Keratinocyte (primary cell): ENCODE measurements around the gene PFAS. TPM values are rescaled to one million over a fixed set of nuclear protein-coding genes. Genes with fewer than 3 reads are reported as not detected.

ENCODE experiments used
- DNase-seq: peaks from one replicate; pipeline ENCODE4 v3.0.0-alpha.2; 2011; ENCODE audit warnings: low read depth, missing footprints, low spot score
- FAIRE-seq: peaks from 2 replicates; lab custom pipeline; 2011; peaks lifted over from hg19 to GRCh38; lab: Jason Lieb, UNC
- H2AFZ ChIP-seq: 2 replicates; pipeline ENCODE4 v1.6.0; 2012; ENCODE audit warnings: low read length, control low read depth, inconsistent platforms; ENCODE audit not compliant: control insufficient read depth
- H3K27ac ChIP-seq: 2 replicates; pipeline ENCODE4 v1.5.1; 2011; ENCODE audit warnings: low read length; ENCODE audit not compliant: control insufficient read depth, insufficient read depth
- H3K27me3 ChIP-seq: 3 replicates; pipeline ENCODE4 v1.6.0; 2011; ENCODE audit warnings: low read length; ENCODE audit not compliant: control insufficient read depth, insufficient read depth; ENCODE audit errors: extremely low read depth
- H3K36me3 ChIP-seq, 2 experiments: 2 replicates in 1 of 2; 3 replicates in 1 of 2; pipeline ENCODE4 v1.5.1; 2011; ENCODE audit warnings: low read length in 2 of 2, mild to moderate bottlenecking in 1 of 2; ENCODE audit not compliant: control insufficient read depth in 2 of 2, insufficient read depth in 2 of 2; ENCODE audit errors: extremely low read depth in 1 of 2
- H3K4me1 ChIP-seq: 3 replicates; pipeline ENCODE4 v1.5.1; 2011; ENCODE audit warnings: low read length; ENCODE audit not compliant: control insufficient read depth, insufficient read depth; ENCODE audit errors: extremely low read depth
- H3K4me2 ChIP-seq: 3 replicates; pipeline ENCODE4 v1.6.0; 2011; ENCODE audit warnings: low read depth, low read length; ENCODE audit not compliant: control insufficient read depth, insufficient read depth; ENCODE audit errors: extremely low read depth
- H3K4me3 ChIP-seq, 3 experiments: fragments of 200-600 bp in 1 of 3; sonication (generic) in 1 of 3; 2 replicates in 2 of 3; 3 replicates in 1 of 3; pipeline ENCODE4 v1.5.1; 2011 to 2016; ENCODE audit warnings: low read length in 3 of 3, mild to moderate bottlenecking in 3 of 3, control low read depth in 2 of 3, inconsistent platforms in 1 of 3, low read depth in 1 of 3, mixed read lengths in 1 of 3, mixed run types in 1 of 3, moderate library complexity in 1 of 3; ENCODE audit not compliant: control insufficient read depth in 2 of 3, insufficient read depth in 2 of 3; ENCODE audit errors: extremely low read depth in 1 of 3
- H3K79me2 ChIP-seq: 2 replicates; pipeline ENCODE4 v1.6.0; 2012; ENCODE audit warnings: low read length; ENCODE audit not compliant: control insufficient read depth, insufficient read depth
- H3K9ac ChIP-seq: 3 replicates; pipeline ENCODE4 v1.6.0; 2011; ENCODE audit warnings: low read length; ENCODE audit not compliant: control insufficient read depth, insufficient read depth; ENCODE audit errors: extremely low read depth
- H3K9me1 ChIP-seq: 3 replicates; pipeline ENCODE4 v1.6.0; 2011; ENCODE audit warnings: low read length; ENCODE audit not compliant: control insufficient read depth, insufficient read depth; ENCODE audit errors: extremely low read depth
- H3K9me3 ChIP-seq: 2 replicates; pipeline ENCODE4 v1.5.1; 2012; ENCODE audit warnings: low read depth, low read length; ENCODE audit not compliant: control insufficient read depth
- H4K20me1 ChIP-seq: 3 replicates; pipeline ENCODE4 v1.6.0; 2011; ENCODE audit warnings: low read length; ENCODE audit not compliant: control insufficient read depth, insufficient read depth; ENCODE audit errors: extremely low read depth
- EZH2 ChIP-seq: IDR thresholded peaks from one replicate; pipeline ENCODE4 v1.6.1; 2012; ENCODE audit warnings: inconsistent platforms, mild to moderate bottlenecking, low read length, moderate library complexity
- dilution Hi-C: fragments of 300-500 bp; cut with MboI; formaldehyde crosslinking; loops from one replicate; pipeline ENCODE4 v1.7.0; 2020; ENCODE audit warnings: low sequenced_read_pairs; ENCODE audit not compliant: extremely low pct_ligation_motif_present
- polyA plus RNA-seq, 5 experiments: library from polyadenylated mRNA; depleted of rRNA in 3 of 5; stranded (reverse) in 3 of 5; stranded (forward) in 1 of 5; unstranded in 1 of 5; fragments of >200 nt; gene quantifications; 1 replicate in 1 of 5; 2 replicates in 3 of 5; 3 replicates in 1 of 5; pipeline versions ENCODE4 v1.2.1 to v1.2.3, GENCODE V29; 2011 to 2012; ENCODE audit warnings: missing spikeins in 2 of 5, low read depth in 1 of 5, low replicate concordance in 1 of 5
- TF ChIP-seq, protein P1 (sequence below), 3 experiments: IDR thresholded peaks in 1 of 3; conservative IDR thresholded peaks in 1 of 3; optimal IDR thresholded peaks in 1 of 3; 2 replicates in 2 of 3; 3 replicates in 1 of 3; pipeline versions ENCODE3 to v1.5.1; 2011; ENCODE audit warnings: low read length in 3 of 3, mild to moderate bottlenecking in 3 of 3, moderate library complexity in 2 of 3, control low read depth in 1 of 3, inconsistent platforms in 1 of 3; ENCODE audit not compliant: insufficient read depth in 2 of 3; ENCODE audit errors: extremely low read depth in 1 of 3

Gene PFAS
- polyA plus RNA-seq, 1 donor (not counting 4 experiments of a cell fraction or from before 2014, with no cell fraction given), result 14.1 TPM

DNA sequence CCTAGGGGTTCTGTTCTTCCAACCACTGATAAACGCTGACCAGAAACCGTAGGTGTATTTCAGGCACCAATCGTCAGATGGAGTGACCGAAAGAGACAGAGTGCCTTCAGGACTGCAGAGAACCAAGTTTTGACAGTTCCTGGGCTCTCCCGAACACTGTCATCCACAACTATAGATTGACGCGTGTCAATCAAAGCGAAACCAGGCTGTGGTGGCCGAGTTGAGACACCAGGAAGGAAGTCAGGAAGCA is 26.8 kb upstream of the PFAS start:
- Histone ChIP-seq H4K20me1 (no peaks in the 10 kb centered on the region), H2AFZ (no peak overlapping the region), H3K27ac (peak overlapping the region; percentile 70), H3K27me3 (no peaks in the 10 kb centered on the region), H3K9me3 (no peaks in the 10 kb centered on the region), H3K9me1 (no peaks in the 10 kb centered on the region), H3K79me2 (no peaks in the 10 kb centered on the region), H3K36me3 (peaks cover 1 to 2% of the 10 kb centered on the region in 2 experiments), H3K4me2 (peak overlapping the region; percentile 81), H3K9ac (peak overlapping the region; percentile 93), H3K4me3 (peak overlapping the region; percentile 58 to 65 (median 60)), H3K4me1 (peaks cover 22% of the 10 kb centered on the region)
- FAIRE-seq (no peak), DNase-seq (no peak)
- TF ChIP-seq, protein P1, sequence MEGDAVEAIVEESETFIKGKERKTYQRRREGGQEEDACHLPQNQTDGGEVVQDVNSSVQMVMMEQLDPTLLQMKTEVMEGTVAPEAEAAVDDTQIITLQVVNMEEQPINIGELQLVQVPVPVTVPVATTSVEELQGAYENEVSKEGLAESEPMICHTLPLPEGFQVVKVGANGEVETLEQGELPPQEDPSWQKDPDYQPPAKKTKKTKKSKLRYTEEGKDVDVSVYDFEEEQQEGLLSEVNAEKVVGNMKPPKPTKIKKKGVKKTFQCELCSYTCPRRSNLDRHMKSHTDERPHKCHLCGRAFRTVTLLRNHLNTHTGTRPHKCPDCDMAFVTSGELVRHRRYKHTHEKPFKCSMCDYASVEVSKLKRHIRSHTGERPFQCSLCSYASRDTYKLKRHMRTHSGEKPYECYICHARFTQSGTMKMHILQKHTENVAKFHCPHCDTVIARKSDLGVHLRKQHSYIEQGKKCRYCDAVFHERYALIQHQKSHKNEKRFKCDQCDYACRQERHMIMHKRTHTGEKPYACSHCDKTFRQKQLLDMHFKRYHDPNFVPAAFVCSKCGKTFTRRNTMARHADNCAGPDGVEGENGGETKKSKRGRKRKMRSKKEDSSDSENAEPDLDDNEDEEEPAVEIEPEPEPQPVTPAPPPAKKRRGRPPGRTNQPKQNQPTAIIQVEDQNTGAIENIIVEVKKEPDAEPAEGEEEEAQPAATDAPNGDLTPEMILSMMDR (optimal IDR thresholded peaks at IDR 0.05 in 1 of 3, IDR thresholded peaks at IDR 0.05 in 1 of 3, conservative IDR thresholded peaks at IDR 0.05 in 1 of 3; ENCODE audit: extremely low read depth in 1 of 3, insufficient read depth in 2 of 3, low read length in 3 of 3), result no peak
- no peak for TF ChIP-seq EZH2
- dilution Hi-C loops, result no loop called here

DNA sequence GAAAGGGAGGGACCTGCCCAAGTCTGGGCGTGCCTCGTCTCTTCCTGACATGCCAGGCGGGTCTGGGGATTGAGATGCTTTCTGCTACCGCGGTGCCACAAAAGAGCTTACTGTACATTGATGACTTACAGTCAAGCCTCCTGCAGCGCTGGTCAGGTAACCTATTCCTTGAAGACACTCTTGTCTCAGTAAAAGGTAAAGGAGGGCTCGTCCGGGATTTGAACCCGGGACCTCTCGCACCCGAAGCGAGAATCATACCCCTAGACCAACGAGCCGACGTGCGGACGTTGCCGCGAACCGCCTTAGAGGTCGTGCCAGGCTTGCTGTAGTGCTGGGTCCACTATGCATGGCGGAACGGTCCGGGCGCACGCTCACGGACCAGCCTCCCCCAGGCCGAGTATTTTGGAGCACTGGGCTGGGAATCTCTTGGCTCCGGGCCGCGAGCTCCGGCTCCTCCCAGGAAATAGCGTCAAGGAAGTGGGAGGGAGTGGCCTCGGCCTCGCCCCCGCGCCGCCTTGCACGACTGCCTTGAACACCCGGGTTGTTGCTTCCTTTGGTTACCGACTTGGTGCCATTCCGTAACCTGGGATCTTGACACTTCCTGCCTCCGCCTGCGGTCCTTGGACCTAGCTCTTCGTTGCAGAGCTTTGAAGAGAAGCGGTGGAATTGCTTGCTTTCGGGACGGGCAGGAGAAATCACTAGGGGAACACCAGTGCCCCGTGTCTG is 26.3 kb upstream of the PFAS start:
- Histone ChIP-seq H3K27me3 (no peaks in the 10 kb centered on the region), H4K20me1 (no peaks in the 10 kb centered on the region), H3K4me3 (peak overlapping the region; percentile 58 to 65 (median 60)), H3K36me3 (peaks cover 2 to 7% of the 10 kb centered on the region in 2 experiments), H3K79me2 (no peaks in the 10 kb centered on the region), H3K27ac (peak overlapping the region; percentile 70), H3K4me1 (peaks cover 23% of the 10 kb centered on the region), H3K9me1 (no peaks in the 10 kb centered on the region), H2AFZ (peak overlapping the region; percentile 82), H3K9me3 (no peaks in the 10 kb centered on the region), H3K4me2 (peak overlapping the region; percentile 81), H3K9ac (peak overlapping the region; percentile 93)
- dilution Hi-C loops, result no loop called here
- DNase-seq (peak; percentile 98), FAIRE-seq (peak; percentile 39)
- TF ChIP-seq, protein P1 (optimal IDR thresholded peaks at IDR 0.05 in 1 of 3, IDR thresholded peaks at IDR 0.05 in 1 of 3, conservative IDR thresholded peaks at IDR 0.05 in 1 of 3; ENCODE audit: extremely low read depth in 1 of 3, insufficient read depth in 2 of 3, low read length in 3 of 3), result no peak
- no peak for TF ChIP-seq EZH2
